ENCODE data around the gene GMPS.
"Not testable (repeated sequence)": the region's sequence is repeated elsewhere in the genome, so short reads cannot be mapped to it uniquely, and the experiment has no call there.

GMPS gene

DNA sequence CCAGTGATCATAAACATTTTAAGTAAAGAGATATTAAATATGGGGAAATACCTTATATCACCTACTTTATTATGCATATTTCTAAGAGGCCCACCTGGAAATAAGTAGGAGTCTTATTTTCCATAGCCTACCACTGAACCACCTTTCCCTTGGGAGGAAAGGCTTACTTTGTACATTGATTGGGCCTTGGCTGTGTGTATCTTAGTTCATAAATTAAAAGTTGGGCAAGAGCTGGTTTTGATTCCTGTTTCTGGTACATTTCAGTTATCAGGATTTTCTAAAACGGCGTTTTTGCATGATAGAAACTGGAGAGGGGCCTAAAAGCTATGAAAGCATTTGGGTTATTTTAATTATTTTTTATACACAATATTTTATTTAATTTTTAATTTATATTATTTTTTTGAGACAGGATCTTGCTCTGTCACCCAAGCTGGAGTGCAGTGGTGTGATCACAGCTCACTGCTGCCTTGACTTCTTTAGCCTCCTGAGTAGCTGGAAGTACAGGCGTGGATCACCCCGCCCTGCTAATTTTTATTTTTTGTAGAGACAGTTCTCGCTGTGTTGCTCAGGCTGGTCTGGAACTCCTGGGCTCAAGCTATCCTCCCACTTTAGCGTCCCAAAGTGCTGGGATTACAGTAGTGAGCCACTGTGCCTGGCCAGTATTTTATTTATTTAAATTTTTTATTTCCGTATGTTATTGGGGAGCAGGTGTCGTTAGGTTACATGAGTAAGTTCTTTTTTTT, 2.6 kb downstream of the GMPS start:
- no peak for DNase-seq

DNA sequence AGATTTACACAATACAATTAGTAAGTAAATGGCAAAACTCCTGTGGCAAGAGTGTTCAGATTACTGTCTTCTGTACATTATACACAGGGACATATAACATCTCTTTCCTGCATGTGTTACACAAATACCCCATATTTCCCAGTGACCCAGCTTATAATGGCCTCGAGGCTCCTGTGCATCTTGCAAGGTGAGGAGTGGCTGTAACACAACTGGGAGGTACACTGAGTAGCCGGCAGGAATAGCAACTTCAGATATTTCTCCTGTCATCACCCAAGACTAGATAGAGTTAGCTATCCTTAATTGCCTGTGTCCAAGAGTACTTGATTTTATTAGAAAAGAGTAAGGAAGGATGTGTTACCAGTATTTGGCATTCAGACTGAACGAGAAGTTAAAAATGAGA, 5.6 kb downstream of the GMPS start:
- no peak for DNase-seq

DNA sequence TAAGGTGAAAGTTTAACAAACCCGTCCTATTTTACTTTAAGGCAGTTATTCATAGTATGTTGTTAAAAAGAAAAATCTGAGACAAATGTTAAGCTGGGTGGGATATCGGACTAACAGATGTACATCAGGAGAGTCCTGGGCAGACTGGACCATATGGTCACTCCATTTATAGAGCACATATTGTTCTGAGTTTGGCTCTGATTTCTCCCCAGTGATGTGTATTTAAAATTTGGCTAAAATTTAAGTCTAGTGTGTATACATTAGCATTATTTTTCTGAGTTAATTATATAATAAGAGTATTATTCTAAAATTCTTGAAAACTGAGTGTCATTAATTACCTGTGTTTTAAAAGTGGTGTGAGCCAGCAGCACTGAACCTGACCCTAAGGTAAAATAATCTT, 6.1 kb downstream of the GMPS start:
- no peak for DNase-seq

DNA sequence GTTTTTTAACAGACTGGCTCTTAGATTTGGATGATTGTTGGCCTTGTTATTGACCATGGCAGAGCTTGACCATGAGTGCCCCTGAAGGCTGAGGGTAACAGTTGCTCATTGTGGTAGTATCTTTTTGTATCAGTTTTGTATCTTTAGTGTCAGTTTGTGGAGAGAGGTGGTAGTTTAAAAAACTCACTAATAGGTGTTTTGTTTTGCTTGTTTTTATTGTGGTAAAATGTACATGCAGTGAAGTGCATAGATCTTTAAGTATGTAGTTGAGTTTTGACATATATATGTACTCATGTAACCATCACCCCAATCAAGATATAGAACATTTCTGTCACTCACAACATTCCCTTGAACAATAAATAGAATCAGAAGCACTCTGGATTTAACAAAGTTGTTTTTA, 9.8 kb downstream of the GMPS start:
- no peak for DNase-seq

DNA sequence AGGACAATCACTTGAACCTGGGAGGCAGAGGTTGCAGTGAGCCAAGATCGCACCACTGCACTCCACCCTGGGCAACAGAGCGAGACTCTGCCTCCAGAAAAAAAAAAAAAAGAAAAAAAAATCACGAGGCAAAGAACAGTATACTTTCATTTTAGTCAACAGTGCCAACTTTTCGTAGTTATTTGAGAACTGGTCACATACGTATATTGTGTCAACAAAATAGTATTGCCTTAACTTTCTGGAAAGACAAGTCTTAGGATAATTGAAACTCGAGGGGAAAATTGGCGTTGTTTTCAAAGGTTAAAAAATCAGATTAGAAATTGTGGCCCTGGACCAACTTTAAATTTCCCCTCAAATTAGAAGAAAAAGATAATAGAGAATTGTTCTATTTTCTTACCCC, 13.8 kb downstream of the GMPS start:
- no peak for DNase-seq

DNA sequence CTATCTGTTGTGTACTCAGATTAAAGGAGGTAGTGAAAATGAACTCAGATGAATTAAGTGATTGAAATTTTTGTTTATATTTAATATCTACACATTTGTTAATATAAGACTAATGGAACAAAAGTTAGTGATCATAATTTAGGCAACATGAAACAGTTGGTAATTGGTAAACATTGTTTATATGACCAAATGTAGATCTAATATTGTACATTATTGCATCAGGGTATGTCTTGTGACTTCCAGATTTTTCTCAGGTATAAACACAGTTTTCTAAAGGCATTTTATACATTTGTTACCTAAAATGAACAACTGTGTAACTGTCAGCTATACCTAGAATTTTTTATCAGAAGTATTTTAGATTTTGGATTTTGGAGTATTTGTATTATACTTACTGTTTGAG, 14.8 kb downstream of the GMPS start:
- no peak for DNase-seq

DNA sequence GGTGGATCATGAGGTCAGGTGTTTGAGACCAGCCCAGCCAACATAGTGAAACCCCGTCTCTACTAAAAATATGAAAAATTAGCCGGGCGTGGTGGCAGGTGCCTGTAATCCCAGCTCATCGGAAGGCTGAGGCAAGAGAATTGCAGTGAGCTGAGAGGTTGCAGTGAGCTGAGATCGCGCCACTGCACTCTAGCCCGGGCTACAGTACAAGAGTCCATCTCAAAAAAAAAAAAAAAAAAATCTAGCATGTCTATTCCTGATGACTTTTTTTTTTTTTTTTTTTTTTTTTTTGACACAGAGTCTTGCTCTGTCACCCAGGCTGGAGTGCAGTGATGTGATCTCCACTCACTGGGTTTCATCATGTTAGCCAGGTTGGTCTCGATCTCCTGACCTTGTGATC, 15.9 kb downstream of the GMPS start:
- DNase-seq = not testable (repeated sequence)

DNA sequence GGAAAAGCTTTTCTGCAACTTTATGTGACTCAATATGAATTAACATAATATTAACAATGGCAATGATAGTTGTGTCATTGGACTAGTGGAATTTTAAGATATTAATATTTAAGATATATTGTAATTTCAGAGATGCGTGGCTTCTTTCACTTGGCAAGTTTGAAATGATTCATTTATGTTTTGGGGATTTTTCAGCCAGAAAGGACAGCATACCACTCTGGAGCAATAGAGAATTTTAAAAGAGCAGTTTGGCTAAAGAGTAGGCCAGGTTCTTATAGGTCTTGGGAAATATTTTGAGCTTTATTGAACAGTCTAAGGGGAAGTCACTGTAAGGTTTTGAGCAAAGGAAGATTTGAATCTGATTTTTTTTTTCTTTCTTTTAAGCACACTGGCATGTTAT, 16.5 kb downstream of the GMPS start:
- no peak for DNase-seq

GRCh38 chr3:155889212-155889611, 18.8 kb downstream of the GMPS start:
- no peak for DNase-seq

DNA sequence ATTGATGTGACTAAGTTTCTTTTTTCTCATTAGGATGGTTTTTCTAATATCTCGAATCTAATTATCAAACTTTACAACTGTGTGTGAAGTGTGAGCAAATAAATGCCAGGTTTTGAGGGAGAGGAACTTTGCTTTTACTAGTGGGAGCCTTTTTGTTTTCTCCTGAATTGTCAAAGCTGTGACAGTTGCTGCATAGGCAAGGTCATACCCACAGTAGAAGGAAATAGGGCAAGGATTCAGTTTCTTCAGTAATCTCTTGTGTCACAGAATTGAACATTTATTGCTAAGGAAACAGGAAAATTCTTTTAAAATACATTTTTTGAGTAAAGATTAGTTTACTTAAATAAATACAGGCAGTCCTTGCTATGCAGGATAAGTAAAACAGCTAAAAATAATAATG, 19.5 kb downstream of the GMPS start:
- no peak for DNase-seq

DNA sequence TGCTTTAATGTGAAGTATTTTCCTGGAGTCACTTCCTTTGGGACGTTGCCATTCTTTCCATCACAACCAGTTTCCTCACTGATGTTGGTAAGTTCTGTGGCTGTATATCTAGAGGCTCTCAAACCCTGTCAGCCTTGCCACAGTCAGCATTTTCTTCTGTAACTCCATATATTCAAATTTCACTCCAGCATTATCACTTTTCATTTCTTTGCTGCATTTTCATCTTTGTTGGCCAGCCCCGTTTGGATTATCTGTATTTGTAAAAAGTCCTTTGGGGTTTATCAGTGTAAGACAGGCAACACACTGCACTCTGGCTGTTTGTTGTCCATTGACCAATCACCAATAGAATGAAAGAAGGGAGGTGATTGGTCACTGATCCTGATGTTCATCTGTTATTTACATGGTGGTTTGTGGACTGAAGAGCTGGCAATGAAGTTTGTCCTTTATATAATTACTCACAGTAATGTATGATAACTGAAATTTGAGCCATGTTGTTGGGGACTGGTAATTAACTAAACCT, 20.3 kb downstream of the GMPS start:
- no peak for DNase-seq

- no peak for DNase-seq
Observed at GRCh38 chr3:155891321-155891720, 20.9 kb downstream of the GMPS start.

DNA sequence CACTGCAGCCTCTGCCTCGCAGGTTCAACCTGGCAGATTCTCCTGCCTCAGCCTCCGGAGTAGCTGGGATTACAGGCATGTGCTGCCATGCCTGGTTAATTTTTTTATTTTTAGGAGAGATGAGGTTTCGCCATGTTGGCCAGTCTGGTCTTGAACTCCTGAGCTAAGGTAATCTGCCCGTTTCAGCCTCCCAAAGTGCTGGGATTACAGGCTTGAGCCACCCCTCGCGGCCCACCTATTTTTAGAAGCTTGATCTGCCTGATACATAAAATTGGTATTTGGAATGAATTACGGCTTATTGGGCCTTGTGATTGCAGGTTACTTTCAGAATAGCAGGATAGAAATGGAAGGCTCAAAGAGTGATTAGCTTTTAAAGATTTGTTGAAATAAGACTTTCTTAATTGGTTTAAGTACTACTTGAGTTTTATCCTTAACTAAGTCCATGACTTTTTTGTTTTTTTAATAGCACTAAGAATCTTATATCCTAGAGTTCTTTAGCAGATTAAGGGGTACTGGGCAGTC, 25.0 kb downstream of the GMPS start:
- no peak for DNase-seq

DNA sequence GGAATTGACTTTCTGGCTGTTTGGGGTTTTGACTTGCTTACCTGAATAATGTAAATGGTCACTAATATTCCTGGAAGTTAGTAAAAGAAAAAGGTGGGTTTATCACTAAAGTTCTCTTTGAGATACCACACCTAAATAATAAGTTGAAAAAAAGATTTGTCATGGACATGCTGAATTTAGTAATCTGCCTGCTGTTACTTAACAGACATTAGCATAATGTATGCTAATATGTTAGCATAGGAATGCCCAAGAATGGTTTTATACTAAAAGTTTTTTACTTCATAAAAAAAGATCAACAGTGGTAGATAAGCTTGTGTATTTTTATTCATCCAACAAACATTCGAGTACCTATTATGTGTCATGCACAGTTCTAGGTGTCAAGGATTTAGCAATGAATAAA, 36.5 kb downstream of the GMPS start:
- DNase-seq = no peak

DNA sequence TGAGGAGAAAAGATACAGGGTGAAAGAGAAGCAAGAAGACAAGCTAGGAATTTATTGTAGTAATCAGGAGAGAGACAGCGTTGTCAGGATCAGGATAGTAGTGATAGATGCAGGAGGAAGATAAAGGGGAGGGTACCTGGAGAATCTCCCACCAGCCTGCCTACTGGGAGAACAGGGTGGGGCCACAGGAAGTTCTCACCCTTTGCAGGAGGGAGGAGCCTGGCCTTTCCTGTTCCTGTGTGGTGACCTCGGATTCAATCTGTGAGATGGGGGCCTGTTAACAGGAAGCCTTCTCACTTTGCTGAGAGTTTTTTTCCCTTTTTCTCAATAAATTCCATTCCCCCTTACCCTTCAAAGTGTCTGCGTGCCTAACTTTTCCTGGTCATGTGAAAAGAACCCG, 37.6 kb downstream of the GMPS start:
- DNase-seq = no peak

GRCh38 chr3:155908605-155909004, 38.2 kb downstream of the GMPS start:
- DNase-seq = no peak

DNA sequence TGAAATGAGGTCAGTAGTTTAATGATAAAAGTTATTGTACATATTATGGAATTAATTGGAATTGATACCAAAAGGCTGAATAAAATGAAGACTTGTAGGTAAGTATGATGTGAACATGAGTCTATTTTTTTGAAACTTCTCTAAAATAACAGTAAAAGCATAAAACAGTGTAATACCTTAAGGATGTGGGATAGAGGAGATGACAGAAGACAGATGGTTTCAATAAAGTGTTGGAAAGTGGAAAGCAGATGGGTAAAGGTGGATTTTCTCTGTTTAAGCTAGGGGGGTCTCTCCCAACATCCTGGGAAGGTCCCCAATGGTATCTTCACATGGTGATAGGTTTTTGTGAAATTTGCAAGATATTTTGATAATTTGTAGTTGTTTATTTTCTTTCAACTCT, 41.6 kb downstream of the GMPS start:
- DNase-seq = no peak

GRCh38 chr3:155912579-155913190, 42.2 kb downstream of the GMPS start:
- no peak for DNase-seq

DNA sequence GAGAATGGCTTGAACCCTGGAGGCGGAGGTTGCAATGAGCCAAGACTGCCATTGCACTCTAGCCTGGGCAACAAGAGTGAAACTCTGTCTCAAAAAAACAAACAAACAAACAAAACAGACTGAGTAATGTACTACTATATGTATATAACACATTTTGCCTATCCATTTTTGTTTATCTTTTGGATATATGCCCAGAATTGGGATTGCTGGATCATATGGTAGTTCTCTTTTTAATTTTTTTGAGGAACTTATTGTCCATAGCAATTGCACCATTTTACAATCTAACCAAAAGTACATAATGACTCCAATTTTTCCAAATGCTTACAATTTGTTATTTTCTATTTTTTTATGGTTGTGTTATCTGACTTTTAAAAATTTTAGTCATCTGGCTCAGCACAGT, 47.3 kb downstream of the GMPS start:
- no peak for DNase-seq

DNA sequence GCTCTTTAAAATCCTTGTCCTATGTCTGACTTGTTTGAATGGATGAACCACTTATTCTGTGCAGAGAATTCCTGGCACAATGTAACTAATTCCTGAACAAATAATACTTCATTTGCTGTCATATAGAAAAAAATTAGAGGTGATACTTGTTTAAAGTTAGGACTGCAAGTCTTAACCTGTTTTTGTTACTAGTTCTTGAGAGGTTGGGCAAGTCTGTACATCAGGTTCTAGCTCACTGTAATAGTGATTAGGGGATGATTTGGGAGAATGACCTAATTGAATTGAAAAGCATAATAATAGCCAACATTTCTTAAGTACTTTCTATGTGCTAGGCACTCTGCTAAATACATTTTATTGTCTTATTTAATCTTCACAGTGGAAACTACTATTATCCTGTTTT, 49.3 kb downstream of the GMPS start:
- DNase-seq = no peak

DNA sequence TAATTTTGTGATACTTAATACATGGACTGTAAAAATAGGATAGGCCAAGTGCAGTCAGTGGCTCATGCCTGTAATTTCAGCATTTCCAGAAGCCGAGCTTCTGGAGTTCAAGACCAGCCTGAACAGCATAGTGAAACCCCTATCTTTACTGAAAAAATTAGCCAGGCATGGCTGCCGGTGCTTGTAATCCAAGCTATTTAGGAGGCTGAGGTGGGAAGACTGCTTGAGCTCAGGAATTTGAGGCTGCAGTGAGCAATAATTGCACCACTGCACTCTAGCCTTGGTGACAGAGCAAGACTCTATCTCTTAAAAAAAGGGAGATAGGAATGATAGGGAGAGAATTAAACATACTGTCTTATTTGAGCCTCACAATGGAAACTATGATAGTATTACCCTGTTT, 51.0 kb downstream of the GMPS start:
- no peak for DNase-seq

DNA sequence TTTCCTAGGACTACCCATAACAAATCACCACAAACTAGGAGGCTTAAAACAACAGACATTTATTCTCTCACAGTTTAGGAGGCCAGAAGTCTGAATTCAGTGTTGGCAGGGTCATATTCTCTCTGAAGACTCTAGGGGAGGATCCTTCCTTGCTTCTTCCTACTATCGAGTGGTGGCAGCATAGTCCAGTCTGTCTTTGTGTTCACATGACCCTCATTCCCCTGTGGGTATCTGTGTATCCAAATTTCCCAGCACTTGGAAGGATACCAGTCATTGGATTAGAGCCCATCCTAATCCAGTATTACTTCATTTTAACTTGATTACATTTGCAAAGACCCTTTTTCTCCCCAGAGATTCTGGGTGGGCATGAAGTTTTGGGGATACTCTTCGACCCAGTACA, 63.8 kb downstream of the GMPS start:
- DNase-seq = no peak

- no peak for DNase-seq
Observed at GRCh38 chr3:155938409-155938808, 68.0 kb downstream of the GMPS start.

DNA sequence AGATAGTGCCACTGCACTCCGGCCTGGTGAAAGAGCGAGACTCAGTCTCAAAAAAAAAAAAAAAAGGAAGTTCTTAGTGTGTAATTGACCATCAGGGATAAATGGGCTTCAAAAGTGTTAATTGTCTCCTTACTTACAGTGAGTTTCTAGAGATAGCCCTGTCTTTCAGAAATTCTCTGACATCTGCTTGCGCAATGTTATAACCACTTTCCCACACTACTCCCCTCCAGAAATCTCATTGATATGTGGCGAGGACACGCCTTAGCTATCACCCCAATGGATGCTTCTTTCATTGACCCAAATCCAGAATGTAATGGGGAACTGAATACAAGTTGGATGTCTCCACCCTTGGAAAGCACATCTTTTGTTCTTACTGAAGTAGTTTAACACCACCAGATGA, 70.9 kb downstream of the GMPS start:
- DNase-seq = no peak

DNA sequence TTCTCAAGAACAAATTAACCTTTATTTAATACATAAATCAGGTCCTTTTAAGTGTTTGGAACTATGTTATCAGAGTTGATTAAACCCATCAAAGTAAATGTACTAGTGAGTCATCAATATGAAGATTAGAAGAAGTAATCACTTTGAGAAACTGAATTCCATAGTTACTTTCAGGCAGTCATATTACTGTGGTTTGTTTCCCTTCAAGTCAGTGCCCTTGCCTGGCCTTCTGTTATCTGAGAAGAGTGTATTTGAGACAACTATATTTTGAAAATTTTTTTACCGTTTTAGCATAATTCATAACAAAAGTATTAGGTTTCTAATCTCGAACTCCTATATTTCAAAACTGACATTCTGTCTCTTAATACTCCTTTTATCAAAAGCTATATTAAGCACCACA, 73.6 kb downstream of the GMPS start:
- DNase-seq = no peak
